Sciatic nerve (tissue), 2 donors: ENCODE data around the gene USP24. TPM values are rescaled to one million over a fixed set of nuclear protein-coding genes. Genes with fewer than 3 reads are reported as not detected.

Experiments
- ATAC-seq: fragments of 200-7000 bp; cut with Tn5 transposase; one replicate; pipeline ENCODE4 v1.9.1; 2020; ENCODE audit warnings: mild to moderate bottlenecking, moderate library complexity
- DNase-seq: peaks from one replicate; pipeline ENCODE4 v3.0.0-alpha.2; 2020; ENCODE audit warnings: low spot score
- intact Hi-C: fragments of 100-400 bp; cut with DNase I; formaldehyde crosslinking; loops from one replicate; pipeline ENCODE4 v1.14.2; 2022
- total RNA-seq: library from RNA; stranded (reverse); fragmentation: NEBNext Ultra II Directional; extraction: Animal tissue kit (Norgen Biotek cat#: 25700); gene quantifications from one replicate; pipeline ENCODE4 v1.2.1, GENCODE V29; 2021
- donor health status: DM: no; HTN: no; CAD: no.
- donor health status: DM: no; HTN: no; CAD: no.

USP24 gene
- total RNA-seq, 1 donor from 2014 or later = 57.6 TPM

- peak; percentile 58 for ATAC-seq
- peak; percentile 61 for DNase-seq
- intact Hi-C loops = no loop called here
These were observed 164.9 kb downstream of the USP24 start for GRCh38 chr1:55050283-55050682.

GRCh38 chr1:55049914-55050278 lies 165.3 kb downstream of the USP24 start:
- ATAC-seq (peak; percentile 12), DNase-seq (peak; percentile 53)
- intact Hi-C loops = no loop called here

- intact Hi-C loops = no loop called here
- ATAC-seq (no peak), DNase-seq (peak; percentile 42)
These were observed 165.8 kb downstream of the USP24 start for GRCh38 chr1:55049271-55049913.

GRCh38 chr1:55048453-55049270 lies 166.5 kb downstream of the USP24 start:
- no peak for DNase-seq

DNA sequence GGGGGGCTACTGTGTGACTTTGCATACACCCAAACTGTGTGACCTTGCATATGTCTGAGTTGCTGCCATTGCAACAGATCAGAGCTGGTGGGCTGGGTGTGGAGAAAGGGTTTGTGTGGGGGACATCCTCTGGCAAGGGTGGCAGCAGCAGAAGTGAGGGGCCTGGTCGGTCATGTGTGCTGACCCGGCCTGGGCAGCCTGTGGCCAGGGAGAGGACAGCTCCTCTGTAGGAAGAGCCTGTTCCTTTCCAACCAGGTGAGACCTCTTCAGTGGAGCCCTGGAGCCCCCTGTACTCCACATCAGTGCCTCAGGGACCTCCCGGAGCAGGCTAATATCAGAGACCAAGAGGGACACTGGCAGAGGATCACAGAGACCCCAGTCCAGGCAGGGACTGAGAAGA lies 167.6 kb downstream of the USP24 start:
- intact Hi-C loops = no loop called here
- DNase-seq = no peak
- no peak for ATAC-seq

More at GRCh38 chr1:55048453-55049270, 166.5 kb downstream of the USP24 start:
- ATAC-seq = no peak
- intact Hi-C loops = no loop called here

- ATAC-seq (no peak), DNase-seq (no peak)
- intact Hi-C loops = no loop called here
These were observed 168.3 kb downstream of the USP24 start for GRCh38 chr1:55046871-55047270.

- DNase-seq = no peak
- intact Hi-C loops = no loop called here
- ATAC-seq = no peak
These were observed 169.7 kb downstream of the USP24 start for GRCh38 chr1:55045430-55045829.

GRCh38 chr1:55044617-55045397 lies 170.4 kb downstream of the USP24 start:
- DNase-seq (no peak), ATAC-seq (no peak)
- intact Hi-C loops = no loop called here

- DNase-seq (no peak), ATAC-seq (no peak)
- intact Hi-C loops = no loop called here
These were observed 171.4 kb downstream of the USP24 start for GRCh38 chr1:55043726-55044125.

- ATAC-seq = no peak
- intact Hi-C loops = no loop called here
These were observed 172.2 kb downstream of the USP24 start for GRCh38 chr1:55043011-55043410.

GRCh38 chr1:55041613-55042012 lies 173.6 kb downstream of the USP24 start:
- intact Hi-C loops = no loop called here
- ATAC-seq = no peak
- no peak for DNase-seq

More at GRCh38 chr1:55043011-55043410, 172.2 kb downstream of the USP24 start:
- DNase-seq = no peak

- ATAC-seq (no peak), DNase-seq (no peak)
These were observed 174.2 kb downstream of the USP24 start for GRCh38 chr1:55040933-55041494.

DNA sequence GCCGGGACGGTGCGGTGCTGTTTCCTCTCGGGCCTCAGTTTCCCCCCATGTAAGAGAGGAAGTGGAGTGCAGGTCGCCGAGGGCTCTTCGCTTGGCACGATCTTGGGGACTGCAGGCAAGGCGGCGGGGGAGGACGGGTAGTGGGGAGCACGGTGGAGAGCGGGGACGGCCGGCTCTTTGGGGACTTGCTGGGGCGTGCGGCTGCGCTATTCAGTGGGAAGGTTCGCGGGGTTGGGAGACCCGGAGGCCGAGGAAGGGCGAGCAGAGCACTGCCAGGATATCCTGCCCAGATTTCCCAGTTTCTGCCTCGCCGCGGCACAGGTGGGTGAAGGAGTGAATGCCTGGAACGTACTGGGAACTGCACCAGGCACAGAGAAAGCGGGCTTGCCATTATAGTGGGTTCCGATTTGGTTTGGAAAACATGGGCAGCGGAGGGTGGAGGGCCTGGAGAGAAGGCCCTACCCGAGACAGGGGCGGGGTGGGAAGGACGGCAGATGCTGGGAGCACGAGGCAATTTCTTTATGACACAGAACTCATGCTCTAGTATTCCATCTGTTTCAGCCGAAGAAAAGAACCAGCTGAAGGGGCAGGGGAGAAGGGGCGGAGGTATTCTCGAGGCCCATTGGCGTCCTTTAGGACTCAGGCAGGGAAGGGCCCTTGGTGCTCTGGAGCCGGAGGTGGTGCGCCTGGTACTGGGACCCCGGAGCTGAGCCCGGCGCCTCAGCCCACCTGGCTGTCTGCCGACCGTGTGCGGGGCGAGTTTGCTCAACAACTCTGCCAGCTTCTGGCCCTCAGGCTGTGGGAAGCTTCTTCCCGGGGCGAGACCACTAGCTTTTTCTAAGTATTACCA lies 174.9 kb downstream of the USP24 start:
- ATAC-seq = peak; percentile 28
- DNase-seq = no peak
- intact Hi-C loops = no loop called here

More at GRCh38 chr1:55040933-55041494, 174.2 kb downstream of the USP24 start:
- intact Hi-C loops = no loop called here

DNA sequence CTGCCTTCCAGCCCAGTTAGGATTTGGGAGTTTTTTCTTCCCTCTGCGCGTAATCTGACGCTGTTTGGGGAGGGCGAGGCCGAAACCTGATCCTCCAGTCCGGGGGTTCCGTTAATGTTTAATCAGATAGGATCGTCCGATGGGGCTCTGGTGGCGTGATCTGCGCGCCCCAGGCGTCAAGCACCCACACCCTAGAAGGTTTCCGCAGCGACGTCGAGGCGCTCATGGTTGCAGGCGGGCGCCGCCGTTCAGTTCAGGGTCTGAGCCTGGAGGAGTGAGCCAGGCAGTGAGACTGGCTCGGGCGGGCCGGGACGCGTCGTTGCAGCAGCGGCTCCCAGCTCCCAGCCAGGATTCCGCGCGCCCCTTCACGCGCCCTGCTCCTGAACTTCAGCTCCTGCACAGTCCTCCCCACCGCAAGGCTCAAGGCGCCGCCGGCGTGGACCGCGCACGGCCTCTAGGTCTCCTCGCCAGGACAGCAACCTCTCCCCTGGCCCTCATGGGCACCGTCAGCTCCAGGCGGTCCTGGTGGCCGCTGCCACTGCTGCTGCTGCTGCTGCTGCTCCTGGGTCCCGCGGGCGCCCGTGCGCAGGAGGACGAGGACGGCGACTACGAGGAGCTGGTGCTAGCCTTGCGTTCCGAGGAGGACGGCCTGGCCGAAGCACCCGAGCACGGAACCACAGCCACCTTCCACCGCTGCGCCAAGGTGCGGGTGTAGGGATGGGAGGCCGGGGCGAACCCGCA lies 175.7 kb downstream of the USP24 start, which contains the start of gene PCSK9:
Gene PCSK9 (plus strand): TSS at position 207 of the 741 bp plus-strand sequence. CDS start 290 bp downstream, at position 497.
- intact Hi-C loops = no loop called here
- DNase-seq (no peak), ATAC-seq (peak; percentile 72)

DNA sequence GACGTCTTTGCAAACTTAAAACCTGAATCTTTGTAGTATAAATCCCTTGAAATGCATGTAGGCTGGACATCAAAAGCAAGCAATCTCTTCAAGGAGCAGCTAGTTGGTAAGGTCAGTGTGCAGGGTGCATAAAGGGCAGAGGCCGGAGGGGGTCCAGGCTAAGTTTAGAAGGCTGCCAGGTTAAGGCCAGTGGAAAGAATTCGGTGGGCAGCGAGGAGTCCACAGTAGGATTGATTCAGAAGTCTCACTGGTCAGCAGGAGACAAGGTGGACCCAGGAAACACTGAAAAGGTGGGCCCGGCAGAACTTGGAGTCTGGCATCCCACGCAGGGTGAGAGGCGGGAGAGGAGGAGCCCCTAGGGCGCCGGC lies 176.2 kb downstream of the USP24 start:
- intact Hi-C loops = no loop called here

GRCh38 chr1:55038552-55038838 lies 176.7 kb downstream of the USP24 start:
- intact Hi-C loops = no loop called here
- no peak for ATAC-seq
- DNase-seq = no peak

More for the DNA sequence above, 176.2 kb downstream of the USP24 start:
- DNase-seq (no peak), ATAC-seq (no peak)

GRCh38 chr1:55037733-55038551 lies 177.2 kb downstream of the USP24 start:
- ATAC-seq (no peak), DNase-seq (no peak)
- intact Hi-C loops = no loop called here
